Hepatocyte (in vitro differentiated cells): ENCODE data around the gene PCOLCE2. TPM values are rescaled to one million over a fixed set of nuclear protein-coding genes. Genes with fewer than 3 reads are reported as not detected.

Experiments
- DNase-seq: peaks from one replicate; pipeline ENCODE4 v3.0.0-alpha.2; 2016; ENCODE audit warnings: low spot score
- H2AFZ ChIP-seq: fragments of 200-600 bp; sonication (generic); 2 replicates; pipeline ENCODE4 v1.6.0; 2016; ENCODE audit warnings: antibody characterized with exemption, mild to moderate bottlenecking
- H3K27ac ChIP-seq: fragments of 200-600 bp; sonication (generic); 2 replicates; pipeline ENCODE4 v1.5.1; 2016; ENCODE audit warnings: mild to moderate bottlenecking
- H3K27me3 ChIP-seq: fragments of 200-600 bp; sonication (generic); 2 replicates; pipeline ENCODE4 v1.6.1; 2016
- H3K36me3 ChIP-seq: fragments of 200-600 bp; sonication (generic); replicated peaks from 2 replicates; pipeline ENCODE4 v1.5.1; 2016; ENCODE audit warnings: low read depth; ENCODE audit not compliant: insufficient read depth
- H3K4me1 ChIP-seq: fragments of 200-600 bp; sonication (generic); 2 replicates; pipeline ENCODE4 v1.5.1; 2016; ENCODE audit warnings: mild to moderate bottlenecking, moderate library complexity; ENCODE audit not compliant: insufficient read depth
- H3K4me2 ChIP-seq: fragments of 200-600 bp; sonication (generic); 2 replicates; pipeline ENCODE4 v1.6.0; 2016
- H3K4me3 ChIP-seq: fragments of 200-600 bp; sonication (generic); 2 replicates; pipeline ENCODE4 v1.5.1; 2016; ENCODE audit warnings: mild to moderate bottlenecking
- H3K79me2 ChIP-seq: fragments of 200-600 bp; sonication (generic); 2 replicates; pipeline ENCODE4 v1.6.0; 2017; ENCODE audit warnings: mild to moderate bottlenecking
- H3K9me2 ChIP-seq: fragments of 200-600 bp; sonication (generic); replicated peaks from 2 replicates; pipeline ENCODE4 v1.6.0; 2017; ENCODE audit warnings: mild to moderate bottlenecking; ENCODE audit not compliant: insufficient read depth
- H3K9me3 ChIP-seq: fragments of 200-600 bp; sonication (generic); 2 replicates; pipeline ENCODE4 v1.5.1; 2016; ENCODE audit warnings: low read depth, mild to moderate bottlenecking
- H4K20me1 ChIP-seq: fragments of 200-600 bp; sonication (generic); 2 replicates; pipeline ENCODE4 v1.6.0; 2016; ENCODE audit warnings: mild to moderate bottlenecking; ENCODE audit not compliant: insufficient read depth, poor library complexity, severe bottlenecking
- EZH2 ChIP-seq: fragments of 200-600 bp; sonication (generic); IDR thresholded peaks from 2 replicates; pipeline ENCODE4 v1.6.1; 2016; ENCODE audit warnings: antibody characterized with exemption, mild to moderate bottlenecking, borderline replicate concordance
- EZH2phosphoT487 ChIP-seq: fragments of 200-600 bp; sonication (generic); IDR thresholded peaks from one replicate; pipeline ENCODE4 v1.6.1; 2018; ENCODE audit warnings: antibody characterized with exemption, mild to moderate bottlenecking, low read depth, moderate library complexity; ENCODE audit not compliant: unreplicated experiment, severe bottlenecking
- WGBS: methylation state at CpG from one replicate; pipeline ENCODE4 v1.1.6; 2016; ENCODE audit warnings: low lambda C conversion rate; ENCODE audit errors: missing lambda C conversion rate; 5-methylcytosine and 5-hydroxymethylcytosine counted together
- polyA plus RNA-seq: library from polyadenylated mRNA; unstranded; fragments of >200 nt; fragmentation: Nextera tagmentation; extraction: Ambion mirVana; gene quantifications from 2 replicates; pipeline ENCODE4 v1.2.1, GENCODE V29; 2016
- total RNA-seq: library from RNA; depleted of rRNA; stranded (reverse); fragments of >200 nt; gene quantifications from 2 replicates; pipeline ENCODE4 v1.2.3, GENCODE V29; 2014
- TF ChIP-seq, protein P1 (sequence below): fragments of 200-600 bp; sonication (generic); IDR thresholded peaks from 2 replicates; pipeline ENCODE4 v1.5.1; 2016; ENCODE audit warnings: antibody characterized with exemption, mild to moderate bottlenecking; ENCODE audit not compliant: poor library complexity

PCOLCE2 gene
- total and polyA plus RNA-seq, 2 experiments from 2014 or later: 9.2 to 10.8 TPM

DNA sequence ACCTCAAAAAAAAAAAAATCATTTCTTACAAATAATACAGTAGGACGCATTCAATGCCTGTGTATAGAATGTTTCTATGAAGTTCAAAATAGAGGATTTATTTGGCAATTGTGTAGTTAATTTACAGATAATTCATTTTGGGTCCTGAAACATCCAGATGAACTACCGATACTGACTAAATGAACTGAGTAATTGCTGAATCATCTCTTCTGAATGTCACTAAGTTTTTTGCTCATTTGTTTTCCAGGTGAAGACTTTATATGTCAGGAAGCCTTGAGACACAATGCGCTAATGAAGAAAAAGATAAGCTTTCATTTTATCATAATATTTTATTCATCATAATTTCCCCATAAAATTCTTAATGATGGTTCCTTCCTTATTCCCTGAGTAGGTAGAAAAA is 39.7 kb downstream of the PCOLCE2 start:
- H3K4me2 ChIP-seq: no peak overlapping the region
- no peaks in the 10 kb centered on the region for H3K9me3 ChIP-seq
- no peaks in the 10 kb centered on the region for H3K4me1 ChIP-seq
- H2AFZ ChIP-seq: no peak overlapping the region
- WGBS: 98% methylated on average over 3 of the region's 3 CpGs
- H3K27ac ChIP-seq: no peak overlapping the region
- H3K9me2 ChIP-seq: no peaks in the 10 kb centered on the region
- no peak for DNase-seq
- H3K27me3 ChIP-seq: no peaks in the 10 kb centered on the region
- H3K36me3 ChIP-seq: no peaks in the 10 kb centered on the region
- no peaks in the 10 kb centered on the region for H3K79me2 ChIP-seq
- no peak overlapping the region for H3K4me3 ChIP-seq
- TF ChIP-seq, protein P1, sequence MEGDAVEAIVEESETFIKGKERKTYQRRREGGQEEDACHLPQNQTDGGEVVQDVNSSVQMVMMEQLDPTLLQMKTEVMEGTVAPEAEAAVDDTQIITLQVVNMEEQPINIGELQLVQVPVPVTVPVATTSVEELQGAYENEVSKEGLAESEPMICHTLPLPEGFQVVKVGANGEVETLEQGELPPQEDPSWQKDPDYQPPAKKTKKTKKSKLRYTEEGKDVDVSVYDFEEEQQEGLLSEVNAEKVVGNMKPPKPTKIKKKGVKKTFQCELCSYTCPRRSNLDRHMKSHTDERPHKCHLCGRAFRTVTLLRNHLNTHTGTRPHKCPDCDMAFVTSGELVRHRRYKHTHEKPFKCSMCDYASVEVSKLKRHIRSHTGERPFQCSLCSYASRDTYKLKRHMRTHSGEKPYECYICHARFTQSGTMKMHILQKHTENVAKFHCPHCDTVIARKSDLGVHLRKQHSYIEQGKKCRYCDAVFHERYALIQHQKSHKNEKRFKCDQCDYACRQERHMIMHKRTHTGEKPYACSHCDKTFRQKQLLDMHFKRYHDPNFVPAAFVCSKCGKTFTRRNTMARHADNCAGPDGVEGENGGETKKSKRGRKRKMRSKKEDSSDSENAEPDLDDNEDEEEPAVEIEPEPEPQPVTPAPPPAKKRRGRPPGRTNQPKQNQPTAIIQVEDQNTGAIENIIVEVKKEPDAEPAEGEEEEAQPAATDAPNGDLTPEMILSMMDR: no peak
- TF ChIP-seq EZH2: no peak
- no peak for TF ChIP-seq EZH2phosphoT487
- no peaks in the 10 kb centered on the region for H4K20me1 ChIP-seq

DNA sequence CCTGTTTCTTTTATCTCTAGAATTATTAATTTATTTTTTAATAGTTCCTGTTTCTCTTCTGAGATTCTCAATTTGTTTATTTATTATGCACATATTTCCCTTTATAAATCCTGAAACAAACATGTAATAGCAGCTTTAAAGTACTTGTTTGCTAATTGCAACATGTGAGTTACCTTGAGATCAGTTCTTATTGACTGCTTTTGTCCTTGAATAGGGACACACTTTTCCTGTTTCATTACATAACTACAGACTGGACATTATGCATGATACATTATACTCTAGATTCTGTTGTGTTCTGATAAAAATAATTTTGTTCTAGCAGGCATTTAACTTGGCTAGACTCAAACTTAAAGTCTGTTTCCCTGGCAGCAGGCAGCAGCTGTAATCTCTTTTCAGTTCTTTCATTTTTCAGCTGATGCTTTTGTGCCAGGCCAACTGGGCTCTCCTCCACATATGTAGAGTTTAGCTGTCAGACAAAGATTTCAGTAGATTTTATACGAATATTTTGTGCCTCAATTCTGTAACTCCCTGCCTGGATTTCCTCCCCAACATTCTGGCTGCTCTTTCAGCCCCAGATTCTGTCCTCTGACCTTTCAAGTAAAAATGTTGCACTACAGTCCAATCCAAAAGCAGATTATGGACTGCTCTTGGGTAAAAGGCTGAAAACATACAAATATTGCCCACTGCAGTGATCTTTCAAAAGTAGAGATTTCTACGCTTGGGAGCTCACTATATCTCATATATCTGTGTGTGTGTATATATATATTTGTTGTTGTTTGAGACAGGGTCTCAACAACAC is 41.9 kb downstream of the PCOLCE2 start:
- TF ChIP-seq EZH2phosphoT487 (no peak), EZH2 (no peak)
- TF ChIP-seq, protein P1: no peak
- H4K20me1 ChIP-seq: no peaks in the 10 kb centered on the region
- no peak overlapping the region for H3K4me2 ChIP-seq
- H3K27ac ChIP-seq: no peak overlapping the region
- H3K9me2 ChIP-seq: no peaks in the 10 kb centered on the region
- H3K4me3 ChIP-seq: no peak overlapping the region
- WGBS: 69% methylated on average over 2 of the region's 2 CpGs
- H2AFZ ChIP-seq: no peak overlapping the region
- no peaks in the 10 kb centered on the region for H3K36me3 ChIP-seq
- H3K4me1 ChIP-seq: no peaks in the 10 kb centered on the region
- DNase-seq: no peak
- no peaks in the 10 kb centered on the region for H3K27me3 ChIP-seq
- no peaks in the 10 kb centered on the region for H3K9me3 ChIP-seq
- no peaks in the 10 kb centered on the region for H3K79me2 ChIP-seq

DNA sequence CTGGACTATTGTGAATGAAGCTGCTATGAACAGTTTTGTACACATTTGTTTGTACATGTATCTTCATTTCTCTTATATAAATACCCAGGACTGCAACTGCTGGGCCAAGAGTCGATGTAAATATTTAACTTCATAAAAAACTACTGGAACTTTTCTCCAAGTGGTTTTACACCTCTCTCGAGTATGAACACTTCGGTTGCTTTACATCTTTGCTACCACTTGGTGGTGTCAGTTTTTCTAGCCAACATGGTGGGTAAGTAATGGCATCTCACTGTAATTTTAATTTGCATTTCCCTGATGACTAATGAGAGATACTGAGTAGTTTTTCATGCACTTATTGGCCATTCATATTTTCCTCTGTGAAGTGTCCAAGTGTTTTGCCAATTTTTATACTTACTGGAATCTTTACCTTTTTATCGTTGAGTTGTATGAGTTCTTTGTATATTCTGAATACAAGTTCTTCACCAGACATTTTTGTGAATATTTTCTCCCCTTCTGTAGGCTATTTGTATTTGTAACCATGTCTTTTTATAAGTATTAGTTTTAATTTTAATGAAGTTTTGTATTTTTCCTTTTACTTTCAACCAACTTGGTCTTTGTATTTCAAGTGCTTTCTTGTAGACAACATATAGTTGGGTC is 44.4 kb downstream of the PCOLCE2 start:
- DNase-seq: peak; percentile 46
- Histone ChIP-seq H3K36me3 (no peaks in the 10 kb centered on the region), H3K9me3 (no peaks in the 10 kb centered on the region), H3K4me3 (no peak overlapping the region), H3K4me2 (no peak overlapping the region), H3K79me2 (no peaks in the 10 kb centered on the region), H3K9me2 (no peaks in the 10 kb centered on the region), H2AFZ (no peak overlapping the region), H3K4me1 (no peaks in the 10 kb centered on the region), H4K20me1 (no peaks in the 10 kb centered on the region), H3K27ac (no peak overlapping the region), H3K27me3 (no peaks in the 10 kb centered on the region)
- TF ChIP-seq, protein P1: peak; percentile 40
- TF ChIP-seq EZH2phosphoT487: no peak
- 62% methylated on average over 4 of the region's 4 CpGs for WGBS
